ENCODE measurements around the gene NHLRC2. TPM values are rescaled to one million over a fixed set of nuclear protein-coding genes. Genes with fewer than 3 reads are reported as not detected.

NHLRC2 gene
- total RNA-seq, 2 donors from 2014 or later, result 37.7 to 54.9 TPM

DNA sequence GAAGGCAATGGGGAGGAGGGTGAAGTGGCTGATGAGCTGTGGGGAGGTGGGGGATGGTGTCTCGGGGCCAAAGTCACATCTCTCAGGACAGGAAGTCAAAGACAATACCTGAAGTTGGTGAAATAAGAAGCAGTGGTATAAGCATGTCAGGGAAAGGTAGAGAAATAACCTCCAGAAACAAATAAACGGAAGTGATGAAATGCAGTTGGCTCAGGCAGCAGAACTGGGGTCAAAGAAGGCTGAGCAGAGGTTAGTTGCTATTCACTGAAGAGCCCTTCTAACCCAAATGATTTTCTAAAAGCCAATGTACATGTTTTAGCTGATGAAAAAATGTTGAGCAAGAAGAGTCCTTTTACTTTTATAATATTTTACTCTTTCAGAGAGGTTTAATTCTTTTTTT, 110.6 kb downstream of the NHLRC2 start:
- Histone ChIP-seq H3K9me3 (ENCODE audit: control insufficient read depth, low read length) (no peaks in the 10 kb centered on the region), H3K36me3 (ENCODE audit: control insufficient read depth, insufficient read depth, low read length) (no peaks in the 10 kb centered on the region), H3K9ac (ENCODE audit: extremely low read depth, low read length, poor library complexity, severe bottlenecking) (no peak overlapping the region), H3K4me3 (ENCODE audit: low read length) (no peak overlapping the region), H3K27ac (ENCODE audit: low read depth, low read length) (no peak overlapping the region), H3K27me3 (ENCODE audit: control insufficient read depth, insufficient read depth, low read length, poor library complexity, severe bottlenecking) (no peaks in the 10 kb centered on the region), H3K4me1 (ENCODE audit: control insufficient read depth, insufficient read depth, low read length) (peaks cover 9% of the 10 kb centered on the region)
- Mint-ChIP-seq H3K36me3 (ENCODE audit: low read depth) (no peaks in the 10 kb centered on the region), H3K27me3 (ENCODE audit: insufficient read depth) (no peaks in the 10 kb centered on the region), H3K9me3 (peaks cover 18% of the 10 kb centered on the region), H3K4me1 (peaks cover 19% of the 10 kb centered on the region), H3K27ac (no peak overlapping the region), H3K4me3 (no peak overlapping the region)
- WGBS, 2 experiments (ENCODE audit: insufficient coverage in 1 of 2, insufficient read length in 1 of 2), result 82 to 84% methylated on average over 1 to 2 of the region's 2 CpGs
- TF ChIP-seq, protein P1, sequence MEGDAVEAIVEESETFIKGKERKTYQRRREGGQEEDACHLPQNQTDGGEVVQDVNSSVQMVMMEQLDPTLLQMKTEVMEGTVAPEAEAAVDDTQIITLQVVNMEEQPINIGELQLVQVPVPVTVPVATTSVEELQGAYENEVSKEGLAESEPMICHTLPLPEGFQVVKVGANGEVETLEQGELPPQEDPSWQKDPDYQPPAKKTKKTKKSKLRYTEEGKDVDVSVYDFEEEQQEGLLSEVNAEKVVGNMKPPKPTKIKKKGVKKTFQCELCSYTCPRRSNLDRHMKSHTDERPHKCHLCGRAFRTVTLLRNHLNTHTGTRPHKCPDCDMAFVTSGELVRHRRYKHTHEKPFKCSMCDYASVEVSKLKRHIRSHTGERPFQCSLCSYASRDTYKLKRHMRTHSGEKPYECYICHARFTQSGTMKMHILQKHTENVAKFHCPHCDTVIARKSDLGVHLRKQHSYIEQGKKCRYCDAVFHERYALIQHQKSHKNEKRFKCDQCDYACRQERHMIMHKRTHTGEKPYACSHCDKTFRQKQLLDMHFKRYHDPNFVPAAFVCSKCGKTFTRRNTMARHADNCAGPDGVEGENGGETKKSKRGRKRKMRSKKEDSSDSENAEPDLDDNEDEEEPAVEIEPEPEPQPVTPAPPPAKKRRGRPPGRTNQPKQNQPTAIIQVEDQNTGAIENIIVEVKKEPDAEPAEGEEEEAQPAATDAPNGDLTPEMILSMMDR (conservative IDR thresholded peaks at IDR 0.05), result no peak
- no peak for DNase-seq

DNA sequence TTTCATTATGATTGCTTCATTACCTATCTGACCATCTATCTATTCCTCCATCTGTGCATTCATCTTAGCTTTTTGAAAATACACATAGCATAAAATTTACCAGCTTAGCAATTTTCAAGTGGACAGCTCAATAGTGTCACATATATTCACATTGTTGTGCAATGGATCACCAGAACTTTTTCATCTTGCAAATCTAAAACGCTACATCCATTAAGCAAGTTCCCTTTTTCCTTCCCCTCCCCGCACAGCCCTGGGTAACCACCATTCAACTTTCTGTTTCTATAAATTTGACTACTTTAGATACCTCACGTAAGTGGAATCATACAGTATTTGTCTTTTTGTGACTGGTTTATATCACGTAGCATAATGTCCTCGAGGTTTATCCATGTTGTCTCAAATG, 111.2 kb downstream of the NHLRC2 start:
- H3K27me3 ChIP-seq (ENCODE audit: control insufficient read depth, insufficient read depth, low read length, poor library complexity, severe bottlenecking), result no peaks in the 10 kb centered on the region
- Mint-ChIP-seq H3K4me1 (peaks cover 13% of the 10 kb centered on the region), H3K9me3 (peaks cover 24% of the 10 kb centered on the region), H3K27me3 (ENCODE audit: insufficient read depth) (no peaks in the 10 kb centered on the region), H3K4me3 (no peak overlapping the region), H3K27ac (no peak overlapping the region), H3K36me3 (ENCODE audit: low read depth) (no peaks in the 10 kb centered on the region)
- no peak overlapping the region for H3K27ac ChIP-seq (ENCODE audit: low read depth, low read length)
- peaks cover 6% of the 10 kb centered on the region for H3K4me1 ChIP-seq (ENCODE audit: control insufficient read depth, insufficient read depth, low read length)
- no peak overlapping the region for H3K4me3 ChIP-seq (ENCODE audit: low read length)
- TF ChIP-seq, protein P1 (conservative IDR thresholded peaks at IDR 0.05), result no peak
- H3K9ac ChIP-seq (ENCODE audit: extremely low read depth, low read length, poor library complexity, severe bottlenecking), result no peak overlapping the region
- H3K36me3 ChIP-seq (ENCODE audit: control insufficient read depth, insufficient read depth, low read length), result no peaks in the 10 kb centered on the region
- no peaks in the 10 kb centered on the region for H3K9me3 ChIP-seq (ENCODE audit: control insufficient read depth, low read length)
- WGBS, 2 experiments (ENCODE audit: insufficient coverage in 1 of 2, insufficient read length in 1 of 2), result 93 to 100% methylated on average over 4 to 5 of the region's 5 CpGs
- DNase-seq, result no peak

Other genes starting within 250 kb of the NHLRC2 start
- under 1 TPM; 0.09 to 0.11 TPM for gene NRAP, start 190.6 kb upstream of the NHLRC2 start, total RNA-seq
- 10 to 100 TPM; 14.4 to 15.6 TPM for gene CASP7, start 174.7 kb upstream of the NHLRC2 start, total RNA-seq
- not detected for gene PLEKHS1, start 103.0 kb upstream of the NHLRC2 start, total RNA-seq
- gene DCLRE1A, start 579 bp upstream of the NHLRC2 start, total RNA-seq, result 10 to 100 TPM in 1 of 2 donors, 1 to 10 TPM in 1; 9.6 to 17.8 TPM
- gene ADRB1, start 189.2 kb downstream of the NHLRC2 start, total RNA-seq, result not detected